Daoy (cell line): ENCODE data around the gene NOC2L. TPM values are rescaled to one million over a fixed set of nuclear protein-coding genes. Genes with fewer than 3 reads are reported as not detected.
A peak's percentile ranks its signal among the peaks of the same experiment; 100 is the strongest.
"Not testable (repeated sequence)": the region's sequence is repeated elsewhere in the genome, so short reads cannot be mapped to it uniquely, and the experiment has no call there.

Experiments used
- DNase-seq: peaks from one replicate; pipeline ENCODE4 v3.0.0-alpha.2; 2015; ENCODE audit warnings: low read depth
- total RNA-seq: library from RNA; depleted of rRNA; stranded (reverse); fragments of >200 nt; shearing (Covaris generic); gene quantifications from 2 replicates; pipeline ENCODE4 v1.2.3, GENCODE V29; 2014

Gene NOC2L
- total RNA-seq, 1 experiment from 2014 or later: 271 TPM

DNA sequence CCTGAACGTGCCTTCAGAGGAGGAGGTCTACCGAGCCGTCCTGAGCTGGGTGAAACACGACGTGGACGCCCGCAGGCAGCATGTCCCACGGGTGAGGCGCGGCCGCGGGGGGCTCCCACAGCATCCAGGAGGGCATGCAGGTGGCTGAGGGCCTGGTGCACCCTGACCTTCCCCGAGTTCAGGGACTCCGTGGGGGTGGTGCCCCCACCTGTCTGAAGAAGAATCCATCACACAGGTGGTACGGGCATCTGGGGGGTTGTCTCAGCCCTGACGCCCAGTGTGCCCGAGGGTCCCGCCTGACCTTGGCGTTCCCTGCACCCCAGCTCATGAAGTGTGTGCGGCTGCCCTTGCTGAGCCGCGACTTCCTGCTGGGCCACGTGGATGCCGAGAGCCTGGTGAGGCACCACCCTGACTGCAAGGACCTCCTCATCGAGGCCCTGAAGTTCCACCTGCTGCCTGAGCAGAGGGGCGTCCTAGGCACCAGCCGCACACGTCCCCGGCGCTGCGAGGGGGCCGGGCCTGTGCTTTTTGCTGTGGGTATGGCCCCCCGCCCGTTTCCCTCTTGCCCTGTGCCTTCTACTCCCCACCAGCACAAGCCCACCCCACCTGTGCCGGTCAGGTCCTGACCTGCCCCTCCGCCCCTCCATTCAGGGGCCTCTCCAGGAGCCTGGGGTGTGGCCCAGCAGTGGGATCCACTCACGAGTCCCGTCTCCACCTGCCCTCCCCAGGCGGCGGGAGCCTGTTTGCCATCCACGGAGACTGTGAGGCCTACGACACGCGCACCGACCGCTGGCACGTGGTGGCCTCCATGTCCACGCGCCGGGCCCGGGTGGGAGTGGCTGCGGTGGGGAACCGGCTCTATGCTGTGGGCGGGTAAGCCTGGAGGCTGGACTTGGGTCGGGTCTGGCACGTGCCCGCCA, 3.6 kb upstream of the NOC2L start:
- no peak for DNase-seq

DNA sequence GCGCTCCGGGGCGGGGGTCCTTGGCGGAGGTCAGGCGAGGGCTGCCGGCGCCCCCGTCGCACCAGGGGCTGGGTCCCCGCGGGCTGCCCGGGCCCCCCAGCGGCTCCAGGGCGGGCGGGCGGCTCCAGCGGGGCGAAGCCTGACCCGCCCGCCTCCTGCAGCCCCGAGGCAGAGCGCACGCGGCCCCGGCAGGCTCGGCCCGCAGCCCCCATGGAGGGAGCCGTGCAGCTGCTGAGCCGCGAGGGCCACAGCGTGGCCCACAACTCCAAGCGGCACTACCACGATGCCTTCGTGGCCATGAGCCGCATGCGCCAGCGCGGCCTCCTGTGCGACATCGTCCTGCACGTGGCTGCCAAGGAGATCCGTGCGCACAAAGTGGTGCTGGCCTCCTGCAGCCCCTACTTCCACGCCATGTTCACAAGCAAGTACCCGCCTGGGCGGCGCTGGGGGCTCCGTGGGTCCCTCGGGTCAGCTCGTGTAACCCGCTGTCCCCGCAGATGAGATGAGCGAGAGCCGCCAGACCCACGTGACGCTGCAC, 2.1 kb upstream of the NOC2L start:
- no peak for DNase-seq

DNA sequence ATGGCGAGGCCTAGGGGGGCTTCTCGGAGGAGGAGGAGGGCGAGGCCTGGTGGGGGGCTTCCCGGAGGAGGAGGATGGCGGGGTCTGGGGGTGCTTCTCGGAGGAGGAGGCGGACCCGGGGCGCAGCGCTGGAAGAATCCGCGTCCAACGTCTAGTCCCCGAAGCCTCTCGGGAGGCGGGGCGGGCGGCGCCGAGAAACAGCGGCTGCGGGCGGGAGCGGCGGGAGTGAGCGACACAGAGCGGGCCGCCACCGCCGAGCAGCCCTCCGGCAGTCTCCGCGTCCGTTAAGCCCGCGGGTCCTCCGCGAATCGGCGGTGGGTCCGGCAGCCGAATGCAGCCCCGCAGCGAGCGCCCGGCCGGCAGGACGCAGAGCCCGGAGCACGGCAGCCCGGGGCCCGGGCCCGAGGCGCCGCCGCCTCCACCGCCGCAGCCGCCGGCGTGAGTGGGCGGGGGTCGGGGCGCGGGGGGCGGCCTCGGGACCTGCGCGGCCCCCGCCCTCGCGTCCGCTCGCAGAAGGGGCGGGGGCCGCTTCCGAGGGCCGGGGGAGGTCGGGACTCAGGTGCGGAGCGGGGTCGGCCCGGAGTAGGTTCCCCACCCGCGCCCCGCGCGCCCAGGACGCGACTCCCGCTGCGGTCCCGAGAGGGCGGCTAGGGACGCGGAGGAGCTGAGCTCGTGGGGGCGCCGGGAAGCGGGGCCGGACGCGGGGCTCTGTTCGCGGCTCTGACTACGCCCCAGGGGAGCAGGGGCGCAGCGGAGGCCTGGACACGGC, 1.5 kb upstream of the NOC2L start, which contains the start of gene KLHL17:
KLHL17 (plus strand) TSS at position 222 of the 769 bp plus-strand sequence; CDS start at position 332, 110 bp downstream.
- DNase-seq: peak; percentile 89

DNA sequence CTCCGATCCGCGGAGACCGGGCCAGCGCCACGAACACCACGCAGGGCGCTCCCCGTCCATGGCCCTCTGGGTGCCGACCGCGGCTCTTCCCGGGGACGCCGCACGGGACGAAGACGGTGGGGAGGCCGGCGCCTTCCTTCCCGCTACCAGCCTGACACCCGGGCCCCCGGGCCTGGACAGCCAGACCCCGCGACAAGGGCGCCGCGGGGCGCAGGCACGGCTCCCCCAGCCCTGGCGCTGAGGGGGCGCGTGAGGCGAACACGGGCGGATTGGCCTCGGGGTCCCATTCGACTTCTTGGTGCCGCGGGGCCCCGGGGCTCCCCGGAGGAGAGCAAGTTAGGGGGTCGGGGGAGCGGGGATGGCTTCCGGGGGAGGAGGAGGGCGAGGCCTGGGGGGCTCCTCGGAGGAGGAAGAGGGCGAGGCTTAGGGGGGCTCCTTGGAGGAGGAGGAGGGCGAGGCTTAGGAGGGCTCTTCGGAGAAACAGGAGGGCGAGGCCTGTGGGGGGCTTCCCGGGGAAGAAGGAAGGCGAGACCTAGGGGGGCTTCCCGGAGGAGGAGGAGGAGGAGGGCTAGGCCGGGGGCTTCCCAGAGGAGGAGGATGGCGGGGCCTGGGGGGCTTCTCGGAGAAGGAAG, 791 bp upstream of the NOC2L start:
- no peak for DNase-seq

DNA sequence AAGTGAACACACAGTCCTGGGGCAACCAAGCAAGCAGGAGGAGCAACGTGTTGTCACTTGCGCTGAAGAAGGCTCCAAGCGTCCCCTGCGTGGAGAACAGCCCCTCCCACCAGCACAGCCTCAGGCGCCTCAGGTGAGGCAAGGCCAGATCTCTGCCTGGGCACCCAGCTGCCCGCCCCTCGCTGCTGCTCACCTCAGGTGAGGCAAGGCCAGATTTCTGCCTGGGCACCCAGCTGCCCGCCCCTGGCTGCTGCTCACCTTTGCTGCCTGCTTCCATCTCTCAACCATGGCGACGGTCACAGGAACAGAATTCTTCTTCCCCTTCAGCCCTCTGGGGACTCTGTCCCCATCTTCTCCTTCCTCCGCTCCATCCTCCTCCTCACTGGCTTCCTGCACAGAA, 2.4 kb downstream of the NOC2L start:
- no peak for DNase-seq

DNA sequence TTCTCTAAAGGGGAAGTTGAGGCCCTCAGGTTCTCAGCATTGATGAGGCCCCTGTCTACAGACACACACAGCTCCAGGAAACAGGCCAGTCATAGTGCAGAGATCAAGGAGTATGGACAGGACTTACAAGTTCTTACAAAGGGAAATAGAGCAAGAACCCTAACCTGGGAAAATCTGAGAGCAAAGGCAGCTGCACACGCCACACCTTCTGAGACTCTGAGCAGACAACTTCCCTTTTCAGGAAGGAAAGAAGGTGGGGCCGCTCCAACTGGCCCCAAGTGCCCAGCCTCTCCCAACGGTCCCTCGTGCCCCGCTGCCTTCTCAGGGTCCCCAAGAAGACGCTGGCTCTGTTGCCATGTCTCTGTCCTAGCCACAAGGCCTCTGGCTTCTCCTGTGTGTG, 3.6 kb downstream of the NOC2L start:
- no peak for DNase-seq

DNA sequence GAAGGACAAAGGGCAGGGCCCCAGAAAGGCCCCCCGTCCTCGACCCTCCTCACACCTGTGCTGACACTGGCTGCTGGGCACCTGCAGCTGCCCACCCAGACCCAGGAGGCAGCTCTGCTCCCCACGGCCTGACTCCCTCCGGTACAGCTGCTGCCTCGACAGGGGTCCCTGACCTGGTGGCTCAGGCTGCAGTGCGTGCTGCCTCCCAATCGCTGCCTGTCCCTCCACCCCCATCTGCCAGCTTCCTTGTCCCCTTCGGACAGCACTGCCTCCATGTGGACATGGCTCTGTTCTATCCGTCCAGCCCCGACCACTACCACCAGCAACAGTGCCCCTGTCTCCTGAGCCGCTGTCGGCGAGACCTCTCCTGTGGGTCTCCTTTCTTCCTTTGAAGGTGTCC, 4.1 kb downstream of the NOC2L start:
- DNase-seq: no peak

DNA sequence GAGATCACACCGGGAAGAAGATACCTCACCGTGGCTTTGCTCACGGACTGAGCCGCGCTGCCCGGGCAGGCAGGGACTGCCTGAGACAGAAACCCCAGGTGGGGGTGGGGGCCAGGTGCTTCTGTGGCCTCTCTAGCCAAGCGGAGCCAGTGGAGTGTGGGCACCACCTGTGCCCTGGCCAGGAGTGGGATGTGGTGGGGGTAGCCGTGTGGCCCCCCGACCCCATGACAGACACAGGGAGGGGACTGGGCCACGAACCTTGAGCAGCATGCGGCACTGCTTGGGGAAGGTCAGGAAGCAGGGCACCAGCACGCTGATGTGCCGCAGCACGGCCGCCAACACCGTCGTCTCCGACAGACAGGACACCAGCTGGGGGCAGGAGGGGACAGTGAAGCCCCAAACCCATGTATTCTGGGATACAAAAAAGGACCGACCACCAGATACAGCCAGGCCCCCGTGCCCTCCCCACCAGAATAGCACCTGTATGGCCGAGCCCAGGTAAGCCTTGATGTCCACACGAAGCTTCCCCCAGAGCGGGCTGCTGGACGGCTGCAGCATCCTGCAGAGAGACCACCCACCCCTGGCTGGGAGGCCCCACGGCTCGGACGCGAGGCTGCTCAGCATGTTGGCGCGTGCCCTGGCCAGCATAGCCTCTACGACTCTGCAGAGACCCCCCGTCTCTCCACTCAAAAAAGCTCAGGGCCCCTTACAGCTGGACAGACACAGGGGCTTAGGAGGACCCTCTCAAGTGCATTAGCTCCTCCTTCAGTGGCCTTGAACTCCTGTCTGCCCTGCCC, 5.3 kb downstream of the NOC2L start:
- no peak for DNase-seq

DNA sequence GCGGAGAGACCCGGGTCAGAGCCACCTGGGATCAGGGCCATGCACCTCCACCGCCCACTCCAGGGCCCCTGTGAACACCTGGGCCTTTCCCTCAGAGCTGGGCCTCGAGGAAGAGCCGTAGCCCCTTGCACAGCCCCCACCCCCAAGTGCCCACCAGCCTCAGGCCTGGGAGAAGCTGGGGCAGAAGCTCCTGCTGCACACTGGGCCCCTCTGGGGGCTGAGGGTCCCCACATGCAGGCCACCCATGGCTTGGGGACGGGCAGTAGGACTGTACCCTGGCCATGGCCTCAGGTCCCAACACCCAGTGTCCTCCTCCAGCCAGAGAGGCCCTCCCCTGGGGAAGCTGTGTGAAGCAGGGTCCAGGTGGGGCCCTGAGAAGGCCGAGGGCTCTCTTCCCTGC, 6.5 kb downstream of the NOC2L start:
- no peak for DNase-seq

DNA sequence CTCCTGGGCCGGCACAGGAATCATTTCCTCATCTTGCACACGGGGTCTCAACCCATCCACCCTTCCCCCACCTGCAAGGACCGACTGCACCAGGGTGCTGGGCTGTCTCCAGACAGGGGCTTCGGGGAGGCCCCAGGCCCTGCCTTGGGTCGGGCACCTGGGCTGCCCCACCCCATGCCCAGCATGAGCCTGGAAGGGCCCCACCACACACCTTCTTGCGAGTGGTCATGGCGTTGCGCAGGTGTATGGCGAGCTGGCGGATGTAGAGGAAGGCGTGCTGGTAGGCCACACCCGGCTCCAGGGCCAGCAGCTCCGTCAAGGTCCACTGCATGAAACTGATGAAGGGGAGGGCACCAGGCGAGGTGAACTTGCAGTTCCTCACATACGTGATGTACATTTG, 6.9 kb downstream of the NOC2L start:
- no peak for DNase-seq

DNA sequence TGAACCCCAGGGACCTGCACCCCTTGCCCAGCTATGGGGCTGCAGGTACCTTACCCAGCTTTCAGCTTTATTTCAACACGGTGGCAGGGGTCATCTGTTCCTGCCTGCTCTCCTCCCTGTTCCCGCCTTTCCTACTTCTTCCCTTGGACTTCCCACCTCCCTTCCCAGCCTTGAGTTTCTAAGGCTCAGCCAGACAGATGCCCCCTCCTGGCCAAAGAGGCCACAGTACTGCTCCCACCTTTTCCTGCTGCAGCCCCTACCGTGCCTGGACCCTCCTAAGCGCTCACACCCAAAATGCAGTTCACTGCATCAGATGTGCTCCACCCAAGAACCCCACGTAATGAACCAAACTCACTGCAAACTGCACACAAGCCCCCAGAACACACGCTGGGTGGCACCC, 7.7 kb downstream of the NOC2L start:
- DNase-seq: no peak

DNA sequence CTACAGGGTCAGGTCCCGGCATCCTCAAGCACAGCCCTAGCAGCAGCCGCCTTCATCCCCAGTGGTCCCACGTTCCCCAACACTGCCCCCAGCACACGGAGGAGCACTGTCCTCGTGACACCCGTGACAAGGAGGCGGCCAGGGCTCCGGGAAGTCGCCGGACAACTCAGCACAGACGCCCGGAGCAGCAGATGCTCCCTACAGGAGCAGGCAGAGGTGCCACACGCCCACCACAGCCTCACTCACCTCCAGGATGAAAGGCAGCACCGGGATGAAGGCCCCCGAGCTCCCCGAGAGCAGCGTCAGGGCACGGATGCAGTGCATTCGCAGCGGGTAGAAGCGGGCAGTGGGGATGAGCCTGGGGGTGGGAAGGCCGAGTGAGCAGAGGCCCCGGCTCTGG, 8.2 kb downstream of the NOC2L start:
- no peak for DNase-seq

DNA sequence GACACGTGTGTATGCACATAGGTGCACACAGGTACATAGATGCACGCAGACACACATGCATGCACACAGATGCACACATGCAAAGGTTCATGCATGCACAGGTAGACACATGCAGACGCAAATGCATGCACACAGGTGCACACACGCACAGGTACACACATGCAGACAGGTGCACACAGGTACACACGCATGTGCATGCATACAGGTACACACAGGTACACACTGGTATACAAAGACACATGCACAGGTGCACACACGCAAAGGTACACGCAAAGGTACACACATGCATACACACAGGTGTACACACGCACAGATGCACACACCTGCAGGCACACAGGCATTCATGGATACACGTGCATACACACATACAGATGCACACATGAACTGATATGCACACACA, 8.8 kb downstream of the NOC2L start:
- no peak for DNase-seq

DNA sequence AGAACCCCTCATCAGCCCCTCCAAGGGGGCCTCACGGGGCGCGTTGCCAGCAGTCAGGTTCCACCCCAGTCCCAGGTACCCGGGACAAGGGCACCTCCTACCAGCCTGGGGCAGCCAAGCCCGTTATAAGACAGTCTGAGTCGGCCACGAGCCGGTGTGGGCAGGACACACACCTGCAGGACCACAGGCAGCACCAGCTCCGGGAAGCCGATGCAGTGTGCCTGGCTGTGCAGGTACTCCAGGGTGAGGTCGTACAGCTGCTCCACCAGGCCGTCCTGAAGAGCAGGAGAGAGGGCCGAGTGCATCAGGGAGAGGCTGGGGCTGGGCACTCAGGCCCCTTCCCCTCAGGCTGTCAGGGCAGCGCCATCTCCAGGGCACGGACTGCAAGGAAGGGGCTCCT, 11.1 kb downstream of the NOC2L start:
- DNase-seq: no peak

DNA sequence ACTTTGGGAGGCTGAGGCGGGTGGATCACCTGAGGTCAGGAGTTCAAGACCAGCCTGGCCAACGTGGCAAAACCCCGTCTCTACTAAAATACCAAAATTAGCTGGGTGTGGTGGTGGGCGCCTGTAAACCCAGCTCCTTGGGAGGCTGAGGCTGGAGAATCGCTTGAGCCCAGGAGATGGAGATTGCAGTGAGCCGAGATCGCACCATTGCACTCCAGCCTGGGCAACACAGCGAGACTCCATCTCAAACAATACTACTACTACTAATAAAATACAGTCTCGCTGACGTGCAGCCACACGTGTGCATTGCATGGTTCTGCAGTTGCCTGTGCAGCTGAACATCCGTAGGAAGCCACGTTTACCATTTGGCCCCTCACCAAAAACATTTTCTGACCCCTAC, 12.2 kb downstream of the NOC2L start:
- not testable (repeated sequence) for DNase-seq

DNA sequence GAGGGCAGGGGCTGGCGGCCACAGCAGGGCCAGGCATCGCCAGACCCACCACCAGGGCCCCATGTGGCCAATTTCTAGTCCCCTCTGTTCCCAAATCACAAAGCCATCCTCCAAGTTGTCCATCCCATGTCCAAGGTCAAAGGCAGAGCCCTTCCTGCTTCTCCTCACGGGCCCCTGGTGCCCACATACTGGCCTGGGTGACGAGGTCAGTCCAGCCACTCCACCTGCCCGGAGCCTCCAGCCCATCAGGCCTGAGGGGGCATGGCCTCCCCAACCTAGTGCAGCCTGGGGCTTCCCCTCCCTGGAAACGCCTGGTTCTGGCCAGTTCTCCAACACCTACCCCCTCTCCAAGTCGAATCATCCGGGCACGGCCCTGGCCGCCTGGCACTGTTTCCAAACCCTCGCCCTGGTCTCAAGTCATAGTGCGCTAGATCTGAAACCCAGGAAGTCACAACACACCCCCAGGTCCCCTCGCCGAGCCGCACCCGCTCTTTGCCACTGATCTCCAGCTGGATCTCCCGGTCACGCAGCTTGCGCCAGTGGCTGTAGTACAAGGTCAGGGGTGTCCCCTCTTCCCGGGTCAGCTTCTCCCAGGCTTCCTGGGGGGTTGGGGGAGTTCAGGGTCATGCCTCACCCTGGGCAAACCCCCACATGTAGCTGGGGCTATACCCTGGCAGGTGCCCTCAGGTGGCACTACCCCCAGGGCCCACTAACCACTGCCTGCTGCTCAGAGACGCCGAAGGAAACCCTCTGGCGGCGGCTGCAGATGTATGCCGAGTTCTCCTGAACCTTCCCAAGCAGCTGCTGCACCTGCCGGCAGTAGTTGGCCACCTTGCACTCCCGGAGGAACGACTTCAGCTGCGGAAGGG, 13.1 kb downstream of the NOC2L start:
- DNase-seq: no peak

DNA sequence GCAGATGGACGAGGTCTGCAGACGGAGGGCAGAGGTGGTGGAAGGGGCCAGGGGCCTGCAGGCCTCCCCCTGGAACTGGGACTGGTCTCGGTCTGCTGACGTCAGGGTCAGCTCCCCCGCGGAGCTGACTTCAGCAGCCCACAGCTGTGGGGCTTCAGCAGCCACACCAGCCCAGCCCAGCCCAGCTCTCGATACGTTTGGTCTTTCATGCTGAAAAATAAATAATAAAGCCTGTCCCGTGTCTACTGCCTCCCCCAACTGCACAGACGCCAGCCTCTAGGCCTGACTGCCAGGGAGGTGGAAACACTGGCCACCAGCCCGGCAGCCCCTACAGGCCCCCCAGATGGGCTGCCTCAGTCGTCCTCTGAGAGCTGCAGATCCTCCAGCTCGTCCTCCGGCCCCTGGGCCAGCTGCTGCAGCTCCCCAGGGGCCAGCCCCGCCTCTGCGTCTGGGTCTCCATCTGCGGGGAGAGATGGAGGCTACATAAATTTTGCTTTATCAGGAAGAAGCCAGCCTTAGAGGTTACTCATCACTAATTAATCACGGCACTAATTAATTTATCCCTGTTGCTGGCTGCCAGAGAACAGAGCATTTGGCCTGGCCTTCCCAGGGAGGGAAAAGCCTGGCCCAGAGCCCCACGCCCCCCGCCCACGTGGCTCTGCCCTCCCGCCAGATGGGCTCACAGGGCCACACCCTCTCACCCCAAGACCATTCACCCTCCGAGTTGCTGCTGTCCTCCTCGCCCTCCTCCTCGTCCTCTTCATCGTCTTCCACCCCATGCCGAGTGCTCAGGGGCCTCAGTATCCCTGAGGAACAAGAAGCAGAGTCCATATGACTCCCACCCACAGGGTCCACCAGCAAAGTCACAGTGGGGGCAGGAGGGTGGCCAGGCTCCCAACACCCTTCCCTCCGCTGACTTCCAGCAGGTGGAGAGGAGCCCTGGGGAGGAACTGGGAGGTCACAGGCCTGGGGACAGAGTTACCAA, 14.4 kb downstream of the NOC2L start:
- DNase-seq: peak; percentile 84

DNA sequence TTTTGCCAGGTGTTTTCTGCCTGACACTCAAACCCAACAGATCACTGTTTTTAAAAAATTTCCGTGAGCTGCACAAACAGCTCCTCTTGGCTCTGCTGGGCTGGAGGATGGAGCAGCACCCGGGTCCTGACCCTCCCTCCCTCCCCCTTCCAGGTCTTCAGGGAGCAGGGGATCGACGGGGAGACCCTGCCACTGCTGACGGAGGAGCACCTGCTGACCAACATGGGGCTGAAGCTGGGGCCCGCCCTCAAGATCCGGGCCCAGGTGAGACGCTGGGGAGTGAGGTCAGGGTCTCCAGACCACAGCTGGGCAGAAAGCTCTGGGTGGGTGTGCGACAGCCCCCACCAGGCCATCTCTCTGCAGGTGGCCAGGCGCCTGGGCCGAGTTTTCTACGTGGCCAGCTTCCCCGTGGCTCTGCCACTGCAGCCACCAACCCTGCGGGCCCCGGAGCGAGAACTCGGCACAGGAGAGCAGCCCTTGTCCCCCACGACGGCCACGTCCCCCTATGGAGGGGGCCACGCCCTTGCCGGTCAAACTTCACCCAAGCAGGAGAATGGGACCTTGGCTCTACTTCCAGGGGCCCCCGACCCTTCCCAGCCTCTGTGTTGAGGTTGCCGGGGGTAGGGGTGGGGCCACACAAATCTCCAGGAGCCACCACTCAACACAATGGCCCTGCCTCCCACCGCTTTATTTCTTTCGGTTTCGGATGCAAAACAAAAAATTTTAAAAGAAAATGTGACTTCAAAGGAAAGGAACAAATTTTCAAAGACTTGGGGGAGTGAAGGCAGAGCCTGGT, 15.3 kb downstream of the NOC2L start:
- DNase-seq: no peak
